Measurements from ENCODE around the gene CACNA2D3. TPM values are rescaled to one million over a fixed set of nuclear protein-coding genes. Genes with fewer than 3 reads are reported as not detected.

Gene CACNA2D3
- polyA plus RNA-seq, 1 donor, result 0.97 TPM

DNA sequence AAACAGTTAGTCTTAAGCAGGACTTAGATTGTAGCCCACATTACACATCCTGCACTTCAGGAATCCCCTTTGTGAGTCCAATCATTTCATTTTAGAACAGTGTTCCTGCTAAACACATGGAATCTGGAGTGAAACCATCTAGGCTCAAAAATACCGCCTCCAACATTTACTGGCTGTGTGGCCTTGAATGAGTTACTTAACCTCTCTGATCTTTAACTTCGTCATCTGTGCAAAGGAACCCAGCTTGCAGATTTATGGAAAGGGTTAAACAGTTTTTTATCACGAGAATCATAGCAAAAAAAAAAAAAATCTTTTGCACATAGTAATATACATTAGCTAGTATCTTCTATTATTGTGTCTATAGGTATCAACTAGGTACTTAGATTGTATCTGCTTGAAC lies 813.5 kb downstream of the CACNA2D3 start:
- Histone ChIP-seq H3K27me3 (ENCODE audit: control insufficient read depth, insufficient read depth, low read length) (peaks cover 12% of the 10 kb centered on the region), H3K9me3 (ENCODE audit: control insufficient read depth, low read depth, low read length) (no peaks in the 10 kb centered on the region), H3K27ac (ENCODE audit: low read length) (no peak overlapping the region), H3K36me3 (ENCODE audit: control insufficient read depth, insufficient read depth, low read length) (no peaks in the 10 kb centered on the region), H3K4me3 (ENCODE audit: low read length) (no peak overlapping the region), H3K4me1 (ENCODE audit: control insufficient read depth, insufficient read depth, low read length) (no peaks in the 10 kb centered on the region)
- WGBS (ENCODE audit: insufficient coverage, low lambda C conversion rate), result 93% methylated on average over 2 of the region's 3 CpGs
- no peak for DNase-seq

- no peak overlapping the region for H3K27ac ChIP-seq (ENCODE audit: low read length)
- no peaks in the 10 kb centered on the region for H3K4me1 ChIP-seq (ENCODE audit: control insufficient read depth, insufficient read depth, low read length)
- DNase-seq, result no peak
- peaks cover 12% of the 10 kb centered on the region for H3K27me3 ChIP-seq (ENCODE audit: control insufficient read depth, insufficient read depth, low read length)
- no CpG with 5 or more reads among the region's 5 CpGs for WGBS (ENCODE audit: insufficient coverage, low lambda C conversion rate)
- H3K4me3 ChIP-seq (ENCODE audit: low read length), result no peak overlapping the region
- H3K36me3 ChIP-seq (ENCODE audit: control insufficient read depth, insufficient read depth, low read length), result no peaks in the 10 kb centered on the region
- no peaks in the 10 kb centered on the region for H3K9me3 ChIP-seq (ENCODE audit: control insufficient read depth, low read depth, low read length)
These were observed 814.2 kb downstream of the CACNA2D3 start for GRCh38 chr3:54936561-54936960.

GRCh38 chr3:54939557-54940300 lies 817.4 kb downstream of the CACNA2D3 start:
- H3K4me1 ChIP-seq (ENCODE audit: control insufficient read depth, insufficient read depth, low read length), result no peaks in the 10 kb centered on the region
- no peaks in the 10 kb centered on the region for H3K9me3 ChIP-seq (ENCODE audit: control insufficient read depth, low read depth, low read length)
- H3K36me3 ChIP-seq (ENCODE audit: control insufficient read depth, insufficient read depth, low read length), result no peaks in the 10 kb centered on the region
- no peak overlapping the region for H3K27ac ChIP-seq (ENCODE audit: low read length)
- no peak for DNase-seq
- no peak overlapping the region for H3K4me3 ChIP-seq (ENCODE audit: low read length)
- peaks cover 12% of the 10 kb centered on the region for H3K27me3 ChIP-seq (ENCODE audit: control insufficient read depth, insufficient read depth, low read length)
- WGBS (ENCODE audit: insufficient coverage, low lambda C conversion rate), result no CpG with 5 or more reads among the region's 6 CpGs

GRCh38 chr3:54940971-54941370 lies 818.6 kb downstream of the CACNA2D3 start:
- DNase-seq, result no peak
- Histone ChIP-seq H3K4me1 (ENCODE audit: control insufficient read depth, insufficient read depth, low read length) (no peaks in the 10 kb centered on the region), H3K27ac (ENCODE audit: low read length) (no peak overlapping the region), H3K4me3 (ENCODE audit: low read length) (no peak overlapping the region), H3K36me3 (ENCODE audit: control insufficient read depth, insufficient read depth, low read length) (no peaks in the 10 kb centered on the region), H3K9me3 (ENCODE audit: control insufficient read depth, low read depth, low read length) (no peaks in the 10 kb centered on the region), H3K27me3 (ENCODE audit: control insufficient read depth, insufficient read depth, low read length) (peaks cover 12% of the 10 kb centered on the region)
- no CpG with 5 or more reads among the region's 2 CpGs for WGBS (ENCODE audit: insufficient coverage, low lambda C conversion rate)

- Histone ChIP-seq H3K4me3 (ENCODE audit: low read length) (no peak overlapping the region), H3K9me3 (ENCODE audit: control insufficient read depth, low read depth, low read length) (no peaks in the 10 kb centered on the region), H3K27me3 (ENCODE audit: control insufficient read depth, insufficient read depth, low read length) (peaks cover 12% of the 10 kb centered on the region), H3K4me1 (ENCODE audit: control insufficient read depth, insufficient read depth, low read length) (no peaks in the 10 kb centered on the region), H3K36me3 (ENCODE audit: control insufficient read depth, insufficient read depth, low read length) (no peaks in the 10 kb centered on the region), H3K27ac (ENCODE audit: low read length) (no peak overlapping the region)
- DNase-seq, result no peak
- WGBS (ENCODE audit: insufficient coverage, low lambda C conversion rate), result no CpG with 5 or more reads among the region's 7 CpGs
These were observed 819.5 kb downstream of the CACNA2D3 start for GRCh38 chr3:54941690-54942362.

DNA sequence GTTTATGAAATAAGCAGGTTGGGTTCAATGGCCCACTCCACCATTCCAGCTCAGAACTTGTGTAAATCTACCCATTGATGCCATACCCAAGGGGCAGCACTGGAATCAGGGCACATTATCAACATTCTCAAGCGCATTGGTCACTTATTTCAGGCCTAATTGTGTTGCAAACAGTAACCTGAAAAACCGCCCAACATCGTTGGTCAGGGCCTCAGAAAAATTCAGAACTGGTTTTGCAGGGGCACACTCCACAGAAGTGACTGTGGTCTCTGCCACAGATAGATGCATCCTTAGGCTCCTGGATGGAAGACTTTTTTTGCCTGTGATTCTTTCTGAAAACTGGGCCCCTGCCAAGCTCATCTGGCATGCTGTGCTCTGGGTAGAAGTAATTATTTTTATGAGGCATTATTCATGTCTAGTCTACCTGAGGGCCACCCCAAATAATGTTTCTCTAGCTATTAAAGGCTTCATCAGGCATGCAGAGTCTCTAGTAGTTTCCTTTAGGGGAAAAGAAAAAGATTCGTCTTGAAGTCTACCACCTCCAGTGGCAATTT lies 827.2 kb downstream of the CACNA2D3 start:
- H3K27me3 ChIP-seq (ENCODE audit: control insufficient read depth, insufficient read depth, low read length), result no peaks in the 10 kb centered on the region

DNA sequence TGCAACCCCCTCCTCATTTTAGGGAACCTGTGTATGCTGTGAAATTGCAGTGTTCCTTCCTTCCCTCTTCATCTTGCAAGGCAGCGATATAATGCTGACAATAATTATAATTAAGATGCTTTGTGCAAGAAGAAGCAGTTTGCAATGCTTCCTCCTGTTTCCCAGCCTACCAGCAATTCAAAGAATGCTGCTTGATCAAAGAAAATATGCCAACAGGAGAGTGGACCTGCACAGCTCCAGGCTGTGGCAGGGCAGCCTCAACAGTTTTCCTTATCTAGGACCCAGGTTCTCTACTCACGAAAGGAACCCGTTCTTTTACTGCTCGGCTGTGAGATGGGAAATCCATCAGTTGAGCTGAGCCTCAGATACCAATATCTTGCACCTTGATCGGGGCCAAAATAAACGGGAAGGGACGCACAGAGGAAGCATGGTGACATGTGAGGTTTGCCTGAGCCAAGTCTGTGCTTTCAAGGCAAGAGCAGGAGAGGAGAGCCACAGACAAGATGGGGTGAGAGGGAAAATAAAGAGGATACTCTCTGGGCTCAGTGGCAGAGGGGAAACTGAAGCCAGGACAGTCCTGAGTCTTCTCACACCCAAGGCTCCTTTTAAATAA lies 828.1 kb downstream of the CACNA2D3 start:
- WGBS (ENCODE audit: insufficient coverage, low lambda C conversion rate), result no CpG with 5 or more reads among the region's 7 CpGs
- Histone ChIP-seq H3K9me3 (ENCODE audit: control insufficient read depth, low read depth, low read length) (no peaks in the 10 kb centered on the region), H3K27me3 (ENCODE audit: control insufficient read depth, insufficient read depth, low read length) (no peaks in the 10 kb centered on the region), H3K36me3 (ENCODE audit: control insufficient read depth, insufficient read depth, low read length) (no peaks in the 10 kb centered on the region), H3K27ac (ENCODE audit: low read length) (no peak overlapping the region), H3K4me1 (ENCODE audit: control insufficient read depth, insufficient read depth, low read length) (no peaks in the 10 kb centered on the region), H3K4me3 (ENCODE audit: low read length) (no peak overlapping the region)
- no peak for DNase-seq

More for the DNA sequence above, 827.2 kb downstream of the CACNA2D3 start:
- Histone ChIP-seq H3K27ac (ENCODE audit: low read length) (no peak overlapping the region), H3K4me1 (ENCODE audit: control insufficient read depth, insufficient read depth, low read length) (no peaks in the 10 kb centered on the region), H3K9me3 (ENCODE audit: control insufficient read depth, low read depth, low read length) (no peaks in the 10 kb centered on the region), H3K4me3 (ENCODE audit: low read length) (no peak overlapping the region), H3K36me3 (ENCODE audit: control insufficient read depth, insufficient read depth, low read length) (no peaks in the 10 kb centered on the region)
- no CpG with 5 or more reads among the region's 4 CpGs for WGBS (ENCODE audit: insufficient coverage, low lambda C conversion rate)
- DNase-seq, result no peak

GRCh38 chr3:54951405-54951804 lies 829.1 kb downstream of the CACNA2D3 start:
- Histone ChIP-seq H3K36me3 (ENCODE audit: control insufficient read depth, insufficient read depth, low read length) (no peaks in the 10 kb centered on the region), H3K9me3 (ENCODE audit: control insufficient read depth, low read depth, low read length) (no peaks in the 10 kb centered on the region), H3K27ac (ENCODE audit: low read length) (no peak overlapping the region), H3K4me1 (ENCODE audit: control insufficient read depth, insufficient read depth, low read length) (no peaks in the 10 kb centered on the region), H3K4me3 (ENCODE audit: low read length) (no peak overlapping the region), H3K27me3 (ENCODE audit: control insufficient read depth, insufficient read depth, low read length) (no peaks in the 10 kb centered on the region)
- peak; percentile 16 to 34 for DNase-seq
- no CpG with 5 or more reads among the region's 8 CpGs for WGBS (ENCODE audit: insufficient coverage, low lambda C conversion rate)

DNA sequence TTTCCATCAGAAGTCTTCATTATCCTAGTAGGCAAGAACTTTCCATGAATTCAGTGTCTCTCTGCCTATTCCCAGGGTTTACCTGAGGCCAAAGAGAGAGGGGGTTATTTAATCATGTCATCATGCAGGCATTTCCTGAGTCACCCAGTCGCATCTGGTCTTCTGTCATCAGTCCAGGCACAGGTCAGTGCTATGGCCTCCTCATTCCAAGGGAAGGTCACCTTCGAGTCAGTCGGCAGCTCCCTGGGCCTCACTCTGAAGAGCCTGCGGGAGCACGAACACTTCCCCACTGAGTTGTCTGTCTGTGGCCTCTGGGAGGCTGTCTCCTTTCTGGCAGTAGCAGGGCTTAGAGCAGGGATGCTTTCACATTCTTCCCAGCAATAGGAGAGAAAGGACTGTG lies 831.7 kb downstream of the CACNA2D3 start:
- Histone ChIP-seq H3K27ac (ENCODE audit: low read length) (no peak overlapping the region), H3K27me3 (ENCODE audit: control insufficient read depth, insufficient read depth, low read length) (no peaks in the 10 kb centered on the region), H3K36me3 (ENCODE audit: control insufficient read depth, insufficient read depth, low read length) (no peaks in the 10 kb centered on the region), H3K4me1 (ENCODE audit: control insufficient read depth, insufficient read depth, low read length) (no peaks in the 10 kb centered on the region), H3K9me3 (ENCODE audit: control insufficient read depth, low read depth, low read length) (no peaks in the 10 kb centered on the region), H3K4me3 (ENCODE audit: low read length) (no peak overlapping the region)
- WGBS (ENCODE audit: insufficient coverage, low lambda C conversion rate), result no CpG with 5 or more reads among the region's 5 CpGs
- peak in 1 of 2 donors; percentile 7 for DNase-seq

DNA sequence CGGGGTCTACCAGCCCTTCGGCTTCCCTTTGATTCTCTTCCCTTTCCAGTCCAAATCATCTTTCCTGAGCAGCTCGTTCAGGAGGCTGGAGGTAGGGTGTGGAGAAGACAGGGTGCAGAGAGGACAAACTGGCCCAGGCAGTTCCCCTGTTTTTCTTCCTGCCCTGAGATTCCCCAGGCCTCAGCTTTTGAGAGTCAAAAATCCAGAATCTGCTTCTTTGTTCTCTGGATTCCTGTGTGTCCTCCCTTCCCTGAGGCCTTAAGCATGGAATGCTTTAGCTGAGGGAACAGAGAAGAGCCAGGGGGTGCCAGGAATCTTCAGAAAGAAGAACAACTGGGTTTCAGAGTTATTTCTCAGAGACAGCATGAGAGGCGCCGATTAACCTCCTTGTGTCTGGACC lies 832.2 kb downstream of the CACNA2D3 start:
- Histone ChIP-seq H3K9me3 (ENCODE audit: control insufficient read depth, low read depth, low read length) (no peaks in the 10 kb centered on the region), H3K36me3 (ENCODE audit: control insufficient read depth, insufficient read depth, low read length) (no peaks in the 10 kb centered on the region), H3K4me1 (ENCODE audit: control insufficient read depth, insufficient read depth, low read length) (no peaks in the 10 kb centered on the region), H3K4me3 (ENCODE audit: low read length) (no peak overlapping the region), H3K27me3 (ENCODE audit: control insufficient read depth, insufficient read depth, low read length) (no peaks in the 10 kb centered on the region), H3K27ac (ENCODE audit: low read length) (no peak overlapping the region)
- no CpG with 5 or more reads among the region's 5 CpGs for WGBS (ENCODE audit: insufficient coverage, low lambda C conversion rate)
- DNase-seq, result no peak
